Measurements from ENCODE around the gene AKR7A3.

AKR7A3 gene

GRCh38 chr1:19234224-19234623 is 54.3 kb downstream of the AKR7A3 start:
- H3K27me3 ChIP-seq (ENCODE audit: control insufficient read depth in 1 of 2, insufficient read depth in 2 of 2, low read length in 2 of 2): no peaks in the 10 kb centered on the region
- H3K9ac ChIP-seq (ENCODE audit: low read length): no peak overlapping the region
- H3K4me1 ChIP-seq (ENCODE audit: insufficient read depth, low read length): peaks cover 34% of the 10 kb centered on the region
- H3K36me3 ChIP-seq (ENCODE audit: insufficient read depth, low read length): peaks cover 62% of the 10 kb centered on the region
- no peaks in the 10 kb centered on the region for H3K9me3 ChIP-seq (ENCODE audit: low read length)
- no peak overlapping the region for H3K27ac ChIP-seq (ENCODE audit: low read depth, low read length)
- no peak overlapping the region for H3K4me3 ChIP-seq (ENCODE audit: low read depth in 1 of 2, low read length in 2 of 2)

Measured in muscle layer of colon (tissue), 2 donors.